ENCODE results near the gene EFCAB6.

Gene EFCAB6

DNA sequence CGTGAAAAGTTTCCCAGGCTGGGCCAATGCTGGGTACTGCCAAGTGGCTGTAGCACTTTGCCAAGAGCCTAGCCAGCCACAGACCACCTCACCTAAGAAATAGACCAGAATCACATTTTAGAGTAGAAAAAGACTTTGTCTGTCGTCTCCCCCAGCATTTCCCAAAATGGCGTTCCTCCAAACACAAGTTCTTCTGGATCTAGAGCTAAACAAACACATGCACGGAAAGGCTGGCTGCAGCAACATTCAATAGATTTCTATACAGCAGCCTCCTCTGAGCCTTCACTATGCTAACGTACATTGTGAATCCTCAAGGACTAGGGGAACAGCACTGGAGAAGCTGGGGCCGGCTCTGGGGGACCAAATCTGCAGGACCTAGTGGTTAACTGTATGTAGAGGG, 65.0 kb downstream of the EFCAB6 start:
- no peaks in the 10 kb centered on the region for H3K36me3 ChIP-seq (replicated peaks)
- H3K27me3 ChIP-seq (replicated peaks), result peaks cover 2% of the 10 kb centered on the region
- no peak overlapping the region for H3K4me3 ChIP-seq (ENCODE audit: low read depth, low read length)
- DNase-seq, result no peak
- TF ChIP-seq, protein P1, sequence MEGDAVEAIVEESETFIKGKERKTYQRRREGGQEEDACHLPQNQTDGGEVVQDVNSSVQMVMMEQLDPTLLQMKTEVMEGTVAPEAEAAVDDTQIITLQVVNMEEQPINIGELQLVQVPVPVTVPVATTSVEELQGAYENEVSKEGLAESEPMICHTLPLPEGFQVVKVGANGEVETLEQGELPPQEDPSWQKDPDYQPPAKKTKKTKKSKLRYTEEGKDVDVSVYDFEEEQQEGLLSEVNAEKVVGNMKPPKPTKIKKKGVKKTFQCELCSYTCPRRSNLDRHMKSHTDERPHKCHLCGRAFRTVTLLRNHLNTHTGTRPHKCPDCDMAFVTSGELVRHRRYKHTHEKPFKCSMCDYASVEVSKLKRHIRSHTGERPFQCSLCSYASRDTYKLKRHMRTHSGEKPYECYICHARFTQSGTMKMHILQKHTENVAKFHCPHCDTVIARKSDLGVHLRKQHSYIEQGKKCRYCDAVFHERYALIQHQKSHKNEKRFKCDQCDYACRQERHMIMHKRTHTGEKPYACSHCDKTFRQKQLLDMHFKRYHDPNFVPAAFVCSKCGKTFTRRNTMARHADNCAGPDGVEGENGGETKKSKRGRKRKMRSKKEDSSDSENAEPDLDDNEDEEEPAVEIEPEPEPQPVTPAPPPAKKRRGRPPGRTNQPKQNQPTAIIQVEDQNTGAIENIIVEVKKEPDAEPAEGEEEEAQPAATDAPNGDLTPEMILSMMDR (IDR thresholded peaks at IDR 0.05; ENCODE audit: low read depth, low read length, missing control alignments), result no peak
- in situ Hi-C loops (cut with HindIII; ENCODE audit: low pct_ligation_motif_present, low sequenced_read_pairs), result no loop called here
- no peak overlapping the region for H3K27ac ChIP-seq

- Histone ChIP-seq H3K4me3 (ENCODE audit: low read depth, low read length) (no peak overlapping the region), H3K36me3 (replicated peaks) (no peaks in the 10 kb centered on the region), H3K27me3 (replicated peaks) (peaks cover 2% of the 10 kb centered on the region), H3K27ac (no peak overlapping the region)
- TF ChIP-seq, protein P1 (IDR thresholded peaks at IDR 0.05; ENCODE audit: low read depth, low read length, missing control alignments), result no peak
- in situ Hi-C loops (cut with HindIII; ENCODE audit: low pct_ligation_motif_present, low sequenced_read_pairs), result no loop called here
- DNase-seq, result no peak
These were observed 66.2 kb downstream of the EFCAB6 start for GRCh38 chr22:43745783-43746356.

DNA sequence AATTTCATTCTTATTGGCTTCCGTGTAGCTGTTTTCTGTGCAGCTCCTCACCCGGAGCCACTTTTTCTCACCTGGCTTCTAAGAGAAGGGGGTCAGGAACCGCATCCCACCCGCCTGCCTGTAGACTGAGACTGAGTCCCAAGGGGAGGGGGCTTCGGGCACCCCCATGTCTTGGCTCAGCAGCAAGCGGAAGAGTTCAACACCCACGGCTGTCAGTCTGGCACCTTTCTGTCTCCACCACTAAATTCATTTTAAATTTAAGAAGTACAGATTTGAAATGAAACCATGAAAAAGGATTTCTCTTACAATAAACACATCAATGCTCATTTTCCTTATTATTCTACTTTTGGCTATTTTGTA, 66.7 kb downstream of the EFCAB6 start:
- no peak overlapping the region for H3K4me3 ChIP-seq (ENCODE audit: low read depth, low read length)
- in situ Hi-C loops (cut with HindIII; ENCODE audit: low pct_ligation_motif_present, low sequenced_read_pairs), result no loop called here
- no peaks in the 10 kb centered on the region for H3K36me3 ChIP-seq (replicated peaks)
- H3K27ac ChIP-seq, result no peak overlapping the region
- TF ChIP-seq, protein P1 (IDR thresholded peaks at IDR 0.05; ENCODE audit: low read depth, low read length, missing control alignments), result no peak
- no peak for DNase-seq
- peaks cover 2% of the 10 kb centered on the region for H3K27me3 ChIP-seq (replicated peaks)

DNA sequence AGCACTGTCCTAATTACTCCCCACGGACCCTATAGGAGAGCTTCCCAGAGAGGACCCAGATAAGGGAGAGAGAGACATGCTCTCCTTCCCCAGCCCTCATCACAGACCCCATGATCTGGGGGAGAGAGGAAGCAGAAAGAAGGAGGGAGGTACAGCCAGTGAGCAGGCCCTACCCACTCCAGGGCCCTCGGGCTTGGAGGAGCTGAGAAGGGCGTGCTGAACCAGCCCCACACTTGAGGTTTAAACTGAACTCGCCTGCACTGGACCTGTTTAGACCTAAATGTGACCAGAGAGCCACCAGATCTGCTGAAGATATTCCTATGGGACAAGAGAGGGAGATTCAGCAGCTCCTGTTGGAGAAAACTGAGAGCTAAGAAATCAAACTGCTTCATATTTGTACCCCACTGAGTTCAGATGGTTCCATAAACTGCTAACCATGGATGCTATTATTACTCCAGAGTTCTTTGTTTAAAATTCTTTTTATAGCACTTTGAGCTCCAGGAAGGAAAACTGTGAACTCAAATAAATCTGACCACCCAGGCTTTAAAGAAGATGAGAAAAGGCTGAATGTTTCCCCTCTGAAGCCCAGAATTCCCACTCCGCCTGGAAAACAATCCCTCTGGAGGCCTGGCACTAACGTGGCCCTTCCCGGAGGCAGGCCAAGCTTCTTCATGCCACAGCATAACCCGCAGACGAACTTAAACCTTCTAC, 67.2 kb downstream of the EFCAB6 start:
- TF ChIP-seq, protein P1 (IDR thresholded peaks at IDR 0.05; ENCODE audit: low read depth, low read length, missing control alignments), result no peak
- no peak for DNase-seq
- in situ Hi-C loops (cut with HindIII; ENCODE audit: low pct_ligation_motif_present, low sequenced_read_pairs), result no loop called here
- peaks cover 2% of the 10 kb centered on the region for H3K27me3 ChIP-seq (replicated peaks)
- no peak overlapping the region for H3K27ac ChIP-seq
- H3K4me3 ChIP-seq (ENCODE audit: low read depth, low read length), result no peak overlapping the region
- H3K36me3 ChIP-seq (replicated peaks), result no peaks in the 10 kb centered on the region

- H3K27me3 ChIP-seq (replicated peaks), result peaks cover 2% of the 10 kb centered on the region
- no peak for DNase-seq
- no peak overlapping the region for H3K4me3 ChIP-seq (ENCODE audit: low read depth, low read length)
- TF ChIP-seq, protein P1 (IDR thresholded peaks at IDR 0.05; ENCODE audit: low read depth, low read length, missing control alignments), result no peak
- in situ Hi-C loops (cut with HindIII; ENCODE audit: low pct_ligation_motif_present, low sequenced_read_pairs), result no loop called here
- no peak overlapping the region for H3K27ac ChIP-seq
- no peaks in the 10 kb centered on the region for H3K36me3 ChIP-seq (replicated peaks)
These were observed 68.0 kb downstream of the EFCAB6 start for GRCh38 chr22:43743929-43744643.
